Measurements from ENCODE around the gene CT55. TPM values are rescaled to one million over a fixed set of nuclear protein-coding genes. Genes with fewer than 3 reads are reported as not detected.

Gene CT55, protein sequence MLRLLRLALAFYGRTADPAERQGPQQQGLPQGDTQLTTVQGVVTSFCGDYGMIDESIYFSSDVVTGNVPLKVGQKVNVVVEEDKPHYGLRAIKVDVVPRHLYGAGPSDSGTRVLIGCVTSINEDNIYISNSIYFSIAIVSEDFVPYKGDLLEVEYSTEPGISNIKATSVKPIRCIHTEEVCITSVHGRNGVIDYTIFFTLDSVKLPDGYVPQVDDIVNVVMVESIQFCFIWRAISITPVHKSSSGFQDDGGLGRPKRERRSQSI
- not detected in 2 replicates for total RNA-seq

DNA sequence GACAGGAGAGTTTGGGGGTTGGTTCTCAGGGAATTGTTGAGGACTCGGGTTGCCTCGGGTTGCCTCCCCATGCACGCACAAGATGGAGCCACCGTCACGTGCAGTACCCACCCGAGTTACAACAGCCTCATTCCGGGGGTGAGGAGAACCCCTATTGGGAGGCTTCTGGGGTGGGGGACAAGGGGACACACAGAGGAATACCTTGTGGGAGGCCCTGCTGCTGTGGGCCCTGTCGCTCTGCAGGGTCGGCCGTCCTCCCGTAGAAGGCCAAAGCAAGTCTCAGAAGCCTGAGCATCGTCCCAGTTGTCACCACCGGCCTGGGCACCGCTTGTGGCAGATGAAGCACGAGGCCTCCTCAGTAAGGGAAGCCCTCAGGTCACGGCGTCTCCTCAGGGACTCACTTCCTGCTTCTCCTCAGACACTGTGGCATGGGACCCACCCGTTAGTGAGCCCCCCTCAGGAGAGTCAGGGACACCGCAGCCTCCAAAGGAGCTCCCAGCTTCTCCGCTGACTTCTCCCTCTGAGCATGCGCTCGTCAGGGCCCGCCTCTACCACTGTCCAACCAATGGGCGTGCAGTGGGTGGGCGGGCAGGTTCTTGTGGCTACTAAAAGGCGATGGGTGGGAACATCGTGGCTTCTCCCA is at the start of gene CT55:
Gene CT55 (minus strand): TSS at position 522 of the 643 bp plus-strand sequence. CDS start 227 bp downstream, at position 295.

DNA sequence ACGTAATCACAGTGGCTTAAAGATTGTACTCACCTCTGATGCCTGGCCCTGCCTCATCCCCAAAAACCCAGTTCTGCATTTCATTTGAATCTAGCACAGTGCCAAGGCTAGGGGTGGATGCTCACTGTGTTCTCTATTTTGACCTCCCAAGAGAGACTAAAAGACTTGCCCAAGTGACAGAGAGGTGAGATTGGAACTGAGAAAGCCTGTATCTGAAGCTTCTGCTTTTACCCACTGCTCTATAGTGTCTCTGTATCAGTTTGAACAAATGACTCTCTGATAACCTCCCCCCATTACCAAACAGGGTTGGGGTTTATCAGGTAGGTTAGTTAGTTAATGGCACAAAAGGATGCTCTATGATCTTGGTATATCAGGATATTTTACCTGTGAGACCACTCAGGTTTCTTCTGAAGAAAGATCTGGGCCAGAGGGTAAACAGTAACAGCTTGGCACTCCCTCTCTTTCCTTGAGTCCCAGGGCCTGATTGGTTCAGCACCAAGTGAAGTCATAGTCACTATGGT is 51.1 kb downstream of the CT55 start, which contains the start of gene ETDB:
Gene ETDB (minus strand): TSS at position 471 of the 521 bp plus-strand sequence. CDS start 1,265 bp downstream, outside the sequence.

Other genes starting within 250 kb of the CT55 start
- gene SMIM10, start 180.4 kb downstream of the CT55 start, total RNA-seq, result 6.8 and 9.2 TPM in 2 replicates
- 3.6 and 5.0 TPM in 2 replicates for gene RTL8B, start 148.9 kb downstream of the CT55 start, total RNA-seq
- 24.3 and 33.4 TPM in 2 replicates for gene RTL8C, start 139.0 kb downstream of the CT55 start, total RNA-seq
- 3.0 and 3.8 TPM in 2 replicates for gene RTL8A, start 119.3 kb downstream of the CT55 start, total RNA-seq
- 0.99 and 1.5 TPM in 2 replicates for gene SMIM10L2B, start 72.7 kb downstream of the CT55 start, total RNA-seq
- not detected in 2 replicates for gene ETDB, start 50.9 kb downstream of the CT55 start, total RNA-seq
- gene ETDA, start 80.7 kb upstream of the CT55 start, total RNA-seq, result not detected in 2 replicates
- gene ETDC, start 138.1 kb upstream of the CT55 start, total RNA-seq, result not detected in 2 replicates
- 7.7 and 8.5 TPM in 2 replicates for gene ZNF75D, start 172.7 kb upstream of the CT55 start, total RNA-seq
- 9.4 and 11.4 TPM in 2 replicates for gene ZNF449, start 173.4 kb upstream of the CT55 start, total RNA-seq

All from aortic smooth muscle cell (primary cell).